ENCODE measurements around the gene PPP2R2D.
"Not testable (repeated sequence)": the region's sequence is repeated elsewhere in the genome, so short reads cannot be mapped to it uniquely, and the experiment has no call there.

PPP2R2D gene

DNA sequence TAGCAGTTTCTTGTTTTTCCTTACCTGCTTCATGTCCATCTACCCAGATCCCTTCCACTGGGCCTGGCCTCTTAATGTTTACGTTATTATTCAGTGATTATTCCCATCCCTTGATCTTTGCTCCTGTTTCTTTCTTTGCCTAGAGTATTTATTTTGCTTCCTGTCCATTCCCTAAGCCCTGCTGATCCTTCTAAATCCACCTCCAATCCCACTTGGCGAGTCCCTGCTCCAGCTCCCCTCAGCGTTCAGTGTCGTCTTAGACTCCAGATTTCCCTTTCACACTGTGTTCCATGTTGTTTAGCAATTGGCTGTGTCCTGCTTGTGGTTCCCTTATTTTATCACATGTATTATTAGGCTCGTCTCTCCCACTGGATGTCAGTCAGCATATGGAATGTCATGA lies 7.3 kb downstream of the PPP2R2D start:
- no peak for DNase-seq (ENCODE audit: low read depth)

DNA sequence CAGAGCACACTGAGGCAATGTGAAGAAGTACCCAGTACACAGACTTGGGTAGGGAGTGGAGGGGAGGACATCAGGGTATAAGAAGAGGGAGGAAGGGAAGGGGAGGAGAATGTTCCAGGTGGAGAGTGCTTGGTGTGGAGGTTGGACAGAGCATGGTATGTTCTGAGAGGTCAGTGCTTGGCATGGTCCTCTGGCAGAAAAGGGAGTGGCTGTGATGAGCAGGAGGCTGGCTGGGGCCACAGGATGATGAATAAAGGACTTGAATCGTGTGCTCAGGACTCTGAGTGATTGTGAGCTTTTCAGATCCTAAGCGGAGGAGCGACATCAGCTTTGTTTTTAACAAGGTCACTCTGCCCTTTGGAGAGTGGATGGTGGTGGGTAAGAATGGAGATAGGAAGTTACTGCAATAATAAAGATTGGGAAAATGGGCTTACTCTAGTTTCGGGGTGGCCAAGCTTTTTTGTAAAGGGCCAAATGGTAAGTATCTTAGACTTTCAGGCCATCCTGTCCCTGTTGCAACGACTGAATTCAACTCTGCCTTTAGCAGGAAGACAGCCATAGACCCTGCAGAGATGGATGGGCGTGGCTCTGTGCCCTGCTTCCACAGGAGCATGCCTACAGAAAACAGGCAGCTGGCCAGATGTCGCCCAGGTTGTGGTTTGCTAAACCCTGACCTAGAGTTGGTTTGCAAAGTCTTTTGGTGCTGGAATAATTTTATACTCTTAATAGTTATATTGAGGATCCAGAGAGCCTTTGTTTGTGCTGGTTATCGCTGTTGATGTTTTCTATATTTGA lies 8.4 kb downstream of the PPP2R2D start:
- DNase-seq (ENCODE audit: low read depth), result no peak

DNA sequence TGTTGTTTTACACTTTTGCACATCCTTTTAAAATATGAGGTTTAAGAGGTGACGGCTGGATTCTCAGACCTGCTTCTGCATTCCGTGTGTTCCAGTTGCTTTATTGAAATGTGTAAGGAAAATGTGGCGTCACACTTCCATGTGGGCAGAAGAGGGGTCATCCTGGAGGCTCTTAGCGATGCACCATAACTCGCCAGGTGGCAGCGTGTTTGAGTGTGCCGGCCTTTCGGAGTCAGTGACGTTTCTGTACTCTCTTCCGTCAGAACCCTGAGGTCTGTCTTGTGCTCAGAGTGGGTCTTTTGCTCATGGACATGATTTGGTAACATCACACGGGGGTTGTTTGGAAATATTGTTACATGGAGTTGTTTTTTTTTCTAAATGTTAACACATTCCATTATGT lies 9.1 kb downstream of the PPP2R2D start:
- no peak for DNase-seq (ENCODE audit: low read depth)

DNA sequence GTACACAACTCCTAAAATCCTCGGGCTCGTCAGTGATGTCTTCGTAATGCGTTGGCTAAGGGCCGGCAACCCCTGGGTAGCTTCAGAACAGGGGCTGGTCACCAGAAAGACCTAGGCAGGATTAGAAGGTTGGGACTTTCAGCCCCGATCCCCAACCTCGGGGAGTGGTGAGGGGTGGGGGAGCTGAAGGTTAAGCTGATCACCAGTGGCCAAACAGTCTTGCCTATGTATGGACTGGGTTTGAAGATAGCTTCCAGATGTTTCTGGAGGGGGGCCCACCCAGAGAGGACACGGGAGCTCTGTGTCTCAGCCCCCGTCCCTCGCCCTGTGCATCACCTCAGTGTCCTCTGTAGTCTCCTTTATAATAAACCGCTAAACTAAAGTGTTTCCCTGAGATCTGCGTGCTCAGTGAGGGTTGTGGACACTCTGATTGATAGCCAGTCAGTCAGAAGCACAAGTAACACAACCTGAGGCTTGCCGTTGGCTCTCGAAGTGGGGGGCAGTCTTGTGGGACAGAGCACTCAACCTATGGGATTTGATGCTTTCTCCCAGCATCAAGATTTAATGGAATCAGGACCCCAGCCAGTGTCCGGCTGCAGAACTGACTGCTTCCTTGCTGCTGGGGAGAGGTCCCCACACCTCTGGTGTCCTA lies 10.0 kb downstream of the PPP2R2D start:
- no peak for DNase-seq (ENCODE audit: low read depth)

DNA sequence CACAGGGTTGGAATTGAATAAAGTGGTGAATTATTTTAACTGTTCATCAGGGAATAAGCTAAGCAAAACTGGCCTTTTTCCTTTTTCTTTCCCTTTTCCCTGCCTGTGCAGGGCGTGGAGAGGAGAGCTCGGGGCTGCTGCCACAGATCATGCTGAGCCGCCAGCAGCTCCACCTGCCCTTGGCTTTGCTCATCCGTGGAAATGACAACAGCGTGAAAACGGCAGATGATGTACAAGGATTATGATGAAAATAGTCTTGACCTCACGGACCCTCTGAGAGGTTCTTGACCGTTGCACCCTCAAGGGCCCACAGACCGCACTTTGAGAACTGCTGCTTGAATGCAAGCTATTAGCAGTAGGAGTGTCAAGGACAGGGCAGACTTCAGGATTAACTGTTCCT lies 10.6 kb downstream of the PPP2R2D start:
- no peak for DNase-seq (ENCODE audit: low read depth)

DNA sequence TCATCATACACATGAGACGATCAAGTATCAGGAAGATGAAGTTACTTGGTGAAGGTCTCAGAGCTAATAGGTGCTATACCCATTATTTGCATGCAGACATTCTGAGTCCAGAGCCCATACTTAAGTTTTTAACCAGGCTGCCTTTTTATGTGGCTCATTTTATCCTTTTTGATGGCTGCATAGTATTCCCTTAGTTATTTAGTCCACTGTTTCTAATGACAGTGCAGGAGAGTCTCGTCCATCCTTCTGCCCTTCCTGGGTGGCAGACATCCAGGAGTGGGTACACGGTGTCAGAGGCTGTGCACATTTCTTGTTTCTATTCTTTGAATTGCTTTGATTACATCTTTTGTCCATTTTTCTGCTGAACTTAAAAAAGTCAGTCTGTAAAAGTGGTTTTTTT lies 11.8 kb downstream of the PPP2R2D start:
- DNase-seq (ENCODE audit: low read depth), result no peak

DNA sequence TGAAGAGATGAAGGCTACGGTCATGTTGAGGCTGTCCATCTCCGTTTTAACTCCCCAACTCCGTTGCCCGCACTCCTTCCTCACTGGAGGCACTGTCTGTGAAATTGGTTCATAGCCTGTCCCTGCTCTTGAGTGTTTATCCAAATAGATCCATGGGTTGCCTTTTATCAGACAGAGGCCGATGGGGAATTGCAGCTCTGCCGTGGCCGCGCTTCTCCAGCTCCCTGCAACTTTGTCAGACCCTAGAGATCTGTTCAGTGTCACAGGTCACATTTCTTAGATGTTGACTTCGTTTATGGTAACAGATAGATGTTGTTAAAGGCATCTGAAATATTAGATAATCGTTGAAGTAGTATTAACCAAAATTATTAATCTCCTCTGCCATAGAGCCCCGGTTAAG lies 14.7 kb downstream of the PPP2R2D start:
- no peak for DNase-seq (ENCODE audit: low read depth)

DNA sequence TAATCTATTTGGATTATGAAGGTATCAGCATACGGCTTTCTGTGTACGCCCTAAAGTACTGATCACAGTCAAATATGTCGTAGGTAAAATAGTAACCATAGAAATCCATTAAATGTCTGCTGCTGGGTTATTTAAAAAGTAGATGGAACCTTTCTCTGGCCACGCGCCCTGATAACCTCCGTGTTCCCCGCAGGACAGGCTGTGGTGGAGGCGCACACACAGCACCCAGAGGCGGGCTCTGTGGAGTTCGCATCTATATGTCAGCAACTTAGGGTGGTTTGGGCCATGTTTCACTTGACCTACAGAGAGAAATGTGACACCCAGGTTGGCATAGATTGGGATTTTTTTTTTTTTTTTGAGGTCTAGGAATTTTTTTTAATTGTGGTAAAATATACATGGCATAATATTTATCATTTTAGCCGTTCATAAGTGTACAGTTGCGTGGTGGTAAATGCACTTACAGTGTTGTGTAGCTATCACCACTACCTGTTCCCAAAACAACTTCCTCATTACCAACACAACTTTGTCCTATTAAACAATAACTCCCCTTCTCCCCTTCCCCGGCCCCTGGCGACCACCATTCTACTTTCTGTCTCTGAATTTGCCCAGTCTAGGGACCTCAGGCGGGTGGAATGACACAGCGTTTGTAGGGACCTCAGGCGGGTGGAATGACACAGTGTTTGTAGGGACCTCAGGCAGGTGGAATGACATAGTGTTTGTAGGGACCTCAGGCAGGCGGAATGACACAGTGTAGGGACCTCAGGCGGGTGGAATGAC lies 15.4 kb downstream of the PPP2R2D start:
- no peak for DNase-seq (ENCODE audit: low read depth)

DNA sequence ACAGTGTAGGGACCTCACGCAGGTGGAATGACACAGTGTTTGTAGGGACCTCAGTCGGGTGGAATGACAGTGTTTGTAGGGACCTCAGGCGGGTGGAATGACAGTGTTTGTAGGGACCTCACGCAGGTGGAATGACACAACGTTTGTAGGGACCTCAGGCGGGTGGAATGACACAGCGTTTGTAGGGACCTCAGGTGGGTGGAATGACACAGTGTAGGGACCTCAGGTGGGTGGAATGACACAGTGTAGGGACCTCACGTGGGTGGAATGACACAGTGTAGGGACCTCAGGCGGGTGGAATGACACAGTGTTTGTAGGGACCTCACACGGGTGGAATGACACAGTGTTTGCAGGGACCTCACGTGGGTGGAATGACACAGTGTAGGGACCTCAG lies 16.0 kb downstream of the PPP2R2D start:
- not testable (repeated sequence) for DNase-seq (ENCODE audit: low read depth)

DNA sequence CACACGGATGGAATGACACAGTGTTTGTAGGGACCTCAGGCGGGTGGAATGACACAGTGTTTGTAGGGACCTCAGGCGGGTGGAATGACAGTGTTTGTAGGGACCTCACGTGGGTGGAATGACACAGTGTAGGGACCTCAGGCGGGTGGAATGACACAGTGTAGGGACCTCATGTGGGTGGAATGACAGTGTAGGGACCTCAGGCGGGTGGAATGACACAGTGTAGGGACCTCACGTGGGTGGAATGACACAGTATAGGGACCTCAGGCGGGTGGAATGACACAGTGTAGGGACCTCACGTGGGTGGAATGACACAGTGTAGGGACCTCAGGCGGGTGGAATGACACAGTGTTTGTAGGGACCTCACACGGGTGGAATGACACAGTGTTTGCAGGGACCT lies 16.7 kb downstream of the PPP2R2D start:
- DNase-seq (ENCODE audit: low read depth), result not testable (repeated sequence)

DNA sequence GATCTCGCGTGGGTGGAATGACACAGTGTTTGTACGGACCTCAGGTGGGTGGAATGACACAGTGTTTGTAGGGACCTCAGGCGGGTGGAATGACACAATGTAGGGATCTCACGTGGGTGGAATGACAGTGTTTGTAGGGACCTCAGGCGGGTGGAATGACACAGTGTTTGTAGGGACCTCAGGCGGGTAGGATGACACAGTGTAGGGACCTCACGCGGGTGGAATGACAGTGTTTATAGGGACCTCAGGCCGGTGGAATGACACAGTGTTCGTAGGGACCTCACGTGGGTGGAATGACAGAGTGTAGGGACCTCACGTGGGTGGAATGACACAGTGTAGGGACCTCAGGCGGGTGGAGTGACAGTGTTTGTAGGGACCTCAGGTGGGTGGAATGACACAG lies 18.7 kb downstream of the PPP2R2D start:
- DNase-seq (ENCODE audit: low read depth), result not testable (repeated sequence)

DNA sequence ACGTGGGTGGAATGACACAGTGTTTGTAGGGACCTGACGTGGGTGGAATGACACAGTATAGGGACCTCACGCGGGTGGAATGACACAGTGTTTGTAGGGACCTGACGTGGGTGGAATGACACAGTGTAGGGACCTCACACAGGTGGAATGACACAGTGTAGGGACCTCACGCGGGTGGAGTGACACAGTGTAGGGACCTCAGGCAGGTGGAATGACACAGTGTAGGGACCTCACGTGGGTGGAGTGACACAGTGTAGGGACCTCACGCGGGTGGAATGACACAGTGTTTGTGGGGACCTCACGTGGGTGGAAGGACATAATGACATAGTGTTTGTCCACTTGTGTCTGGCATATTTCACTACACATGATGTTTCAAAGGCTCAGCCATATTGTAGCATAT lies 19.3 kb downstream of the PPP2R2D start:
- DNase-seq (ENCODE audit: low read depth), result no peak

DNA sequence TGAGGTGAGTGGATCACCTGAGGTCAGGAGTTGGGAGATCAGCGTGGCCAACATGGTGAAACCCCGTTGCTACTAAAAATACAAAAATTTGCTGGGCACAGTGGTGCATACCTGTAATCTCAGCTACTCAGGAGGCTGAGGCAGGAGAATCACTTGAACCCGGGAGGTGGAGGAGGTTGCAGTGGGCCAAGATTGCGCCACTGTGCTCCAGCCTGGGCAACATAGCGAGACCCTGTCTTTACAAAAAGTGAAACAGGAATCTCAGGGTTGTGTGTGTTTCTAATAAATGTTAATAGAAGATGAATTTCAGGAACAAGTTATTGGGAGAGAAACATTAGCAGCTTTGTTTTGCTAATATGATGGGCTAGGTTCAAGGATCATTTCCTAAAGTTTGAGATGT lies 19.9 kb downstream of the PPP2R2D start:
- no peak for DNase-seq (ENCODE audit: low read depth)

DNA sequence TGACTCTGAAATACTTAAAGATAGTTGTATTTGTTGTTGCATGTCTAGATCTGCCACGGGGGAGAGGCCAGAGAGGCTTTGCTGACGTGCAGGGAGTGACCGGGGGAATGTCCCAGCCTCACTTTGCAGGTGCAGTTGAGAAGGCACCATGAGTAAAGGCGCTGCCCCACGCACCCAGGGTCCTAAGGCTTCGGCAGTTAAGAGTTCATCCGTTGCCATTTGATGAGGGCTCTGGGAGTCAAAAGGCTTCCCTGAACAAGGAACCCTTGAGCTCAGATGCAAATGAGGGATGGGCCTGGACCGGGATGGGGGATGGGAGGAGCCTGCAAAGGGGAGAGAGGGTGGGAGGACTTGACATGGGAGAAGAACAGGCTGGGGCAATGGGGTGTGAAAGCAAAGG lies 20.4 kb downstream of the PPP2R2D start:
- DNase-seq (ENCODE audit: low read depth), result no peak

DNA sequence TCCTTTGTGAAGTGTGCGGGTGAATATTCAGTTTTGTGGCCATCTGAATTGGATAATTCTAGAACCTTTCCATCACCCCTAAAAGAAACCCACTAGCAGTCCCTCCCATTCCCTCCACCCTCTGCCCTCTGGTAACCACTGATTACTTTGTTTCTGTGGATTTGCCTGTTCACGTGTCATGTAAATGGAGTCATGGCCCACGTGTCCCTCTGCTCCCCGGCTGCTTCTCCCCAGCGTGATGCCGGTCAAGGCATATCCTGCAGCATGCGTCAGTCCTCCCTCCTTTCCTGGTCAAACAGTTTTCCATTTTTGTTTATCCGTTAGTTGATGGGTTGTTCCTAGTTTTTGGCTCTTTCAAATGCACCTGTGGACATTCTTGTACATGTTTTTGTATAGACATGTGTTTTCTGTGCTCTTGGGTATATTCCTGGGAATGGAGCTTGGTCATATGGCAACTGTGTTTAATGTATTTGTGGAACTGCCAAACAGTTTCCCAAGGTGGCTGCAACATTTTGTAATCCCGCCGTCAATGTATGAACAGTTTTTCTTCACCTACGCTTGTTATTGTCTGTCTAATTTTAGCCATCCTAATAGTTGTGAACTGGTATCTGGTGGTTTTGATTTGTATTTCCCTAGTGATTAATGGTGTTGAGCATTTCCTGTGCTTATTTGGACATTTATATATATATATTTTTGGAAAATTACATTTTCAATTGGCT lies 22.4 kb downstream of the PPP2R2D start:
- DNase-seq (ENCODE audit: low read depth), result no peak

DNA sequence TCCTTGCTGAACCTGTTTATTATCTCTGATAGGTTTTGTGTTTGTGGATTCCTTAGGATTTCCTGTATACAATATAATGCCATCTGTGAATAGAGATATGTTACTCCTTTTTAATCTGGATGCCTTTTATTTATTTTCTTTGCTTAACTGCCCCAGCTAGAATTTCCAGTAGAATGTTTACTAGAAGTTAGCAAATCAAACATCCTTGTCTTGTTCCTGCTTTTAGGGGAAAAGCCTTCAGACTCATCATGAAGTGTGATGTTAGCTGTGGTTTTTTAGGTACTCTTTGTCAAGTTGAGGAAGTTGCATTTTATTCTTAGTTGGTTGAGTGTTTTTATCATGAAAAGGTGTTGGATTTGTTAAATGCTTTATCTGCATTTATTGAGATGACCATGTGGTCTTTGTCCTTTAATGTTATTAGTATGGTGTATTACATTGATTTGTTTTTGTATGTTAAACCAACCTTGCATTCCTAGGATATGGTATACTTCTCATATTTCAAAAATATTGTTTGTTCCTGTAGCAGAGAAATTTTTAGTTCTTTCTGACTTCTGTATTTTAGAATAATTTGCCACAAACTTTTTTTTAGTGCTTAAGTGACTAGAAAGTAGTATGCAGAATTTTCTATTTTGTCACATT lies 24.3 kb downstream of the PPP2R2D start:
- no peak for DNase-seq (ENCODE audit: low read depth)

DNA sequence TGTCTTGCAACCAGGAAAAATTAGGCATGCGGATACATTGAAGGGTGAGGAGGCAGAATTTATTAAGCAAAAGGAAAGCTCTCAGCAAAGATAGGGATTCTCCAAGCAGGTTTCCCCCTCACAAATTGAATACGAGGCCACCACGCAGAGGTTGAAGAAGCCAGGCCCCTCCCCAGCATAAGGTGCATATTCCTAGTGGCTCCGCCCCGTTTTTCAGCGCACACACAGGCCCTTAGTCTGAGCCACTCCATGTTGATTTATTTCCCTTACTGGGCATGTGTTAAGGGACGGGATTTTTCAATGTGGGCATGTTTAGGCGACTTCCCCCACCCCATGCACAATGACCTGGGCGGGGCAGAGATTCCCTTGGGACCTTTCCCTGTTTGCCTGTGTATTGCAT lies 24.9 kb downstream of the PPP2R2D start:
- no peak for DNase-seq (ENCODE audit: low read depth)

DNA sequence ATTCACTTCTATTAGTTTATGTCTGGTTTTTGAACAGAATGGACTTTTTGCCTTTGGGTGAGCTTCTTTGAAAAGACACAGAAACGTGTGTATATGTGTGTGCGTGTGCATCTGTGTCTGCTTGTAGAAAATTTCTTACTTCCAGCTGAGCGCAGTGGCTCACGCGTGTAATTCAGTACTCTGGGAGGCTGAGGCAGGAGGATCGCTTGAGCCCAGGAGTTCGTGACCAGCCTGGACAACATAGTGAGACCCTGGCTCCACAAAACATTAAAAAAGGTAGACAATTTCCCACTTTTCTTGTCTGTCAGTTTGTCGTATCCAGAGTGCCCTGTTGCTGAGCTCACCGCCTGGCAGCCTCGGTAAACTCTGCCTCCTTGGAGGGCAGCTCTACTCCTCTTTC lies 25.4 kb downstream of the PPP2R2D start:
- DNase-seq (ENCODE audit: low read depth), result no peak

DNA sequence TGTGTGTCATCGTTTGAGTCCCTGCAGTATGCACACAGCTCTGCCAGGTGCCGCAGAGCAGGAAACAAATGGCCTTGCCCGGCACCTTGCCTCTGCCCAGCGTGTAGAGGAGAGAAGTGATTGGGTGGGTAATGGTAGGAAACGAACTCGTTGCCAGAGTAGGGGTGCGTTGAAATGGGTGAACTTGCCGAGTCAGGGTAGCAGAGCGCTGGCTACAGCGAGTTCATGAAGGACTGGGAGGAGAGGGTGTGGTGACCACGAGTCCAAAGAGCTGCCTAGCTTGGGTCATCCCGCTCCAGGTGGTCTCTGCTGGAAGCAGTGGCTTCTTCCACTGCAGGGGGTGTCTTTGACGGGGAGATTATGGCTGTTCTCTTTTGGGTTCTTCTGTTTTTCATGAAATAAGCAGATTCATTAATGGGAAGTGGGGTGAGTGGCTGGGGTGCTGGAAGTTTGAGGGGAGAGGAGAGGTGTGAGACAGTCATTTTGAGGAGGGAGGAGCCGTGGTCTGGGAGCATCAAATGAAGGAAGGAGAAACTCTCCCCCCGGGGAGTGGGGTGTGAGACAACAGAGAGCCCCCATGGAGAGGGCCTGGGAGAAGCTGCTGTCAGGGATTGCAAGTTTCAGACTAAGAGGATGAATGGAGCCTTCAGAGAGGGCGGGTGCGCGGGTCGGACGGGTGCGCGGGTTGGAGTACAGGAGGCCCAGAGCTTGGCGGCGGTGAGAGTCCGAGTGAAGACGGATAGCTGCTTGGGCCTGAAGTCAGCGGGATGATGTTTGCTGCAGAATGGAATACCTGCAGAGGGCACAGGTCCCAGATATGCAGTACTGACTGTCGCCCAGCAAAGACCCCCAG lies 26.2 kb downstream of the PPP2R2D start:
- no peak for DNase-seq (ENCODE audit: low read depth)

DNA sequence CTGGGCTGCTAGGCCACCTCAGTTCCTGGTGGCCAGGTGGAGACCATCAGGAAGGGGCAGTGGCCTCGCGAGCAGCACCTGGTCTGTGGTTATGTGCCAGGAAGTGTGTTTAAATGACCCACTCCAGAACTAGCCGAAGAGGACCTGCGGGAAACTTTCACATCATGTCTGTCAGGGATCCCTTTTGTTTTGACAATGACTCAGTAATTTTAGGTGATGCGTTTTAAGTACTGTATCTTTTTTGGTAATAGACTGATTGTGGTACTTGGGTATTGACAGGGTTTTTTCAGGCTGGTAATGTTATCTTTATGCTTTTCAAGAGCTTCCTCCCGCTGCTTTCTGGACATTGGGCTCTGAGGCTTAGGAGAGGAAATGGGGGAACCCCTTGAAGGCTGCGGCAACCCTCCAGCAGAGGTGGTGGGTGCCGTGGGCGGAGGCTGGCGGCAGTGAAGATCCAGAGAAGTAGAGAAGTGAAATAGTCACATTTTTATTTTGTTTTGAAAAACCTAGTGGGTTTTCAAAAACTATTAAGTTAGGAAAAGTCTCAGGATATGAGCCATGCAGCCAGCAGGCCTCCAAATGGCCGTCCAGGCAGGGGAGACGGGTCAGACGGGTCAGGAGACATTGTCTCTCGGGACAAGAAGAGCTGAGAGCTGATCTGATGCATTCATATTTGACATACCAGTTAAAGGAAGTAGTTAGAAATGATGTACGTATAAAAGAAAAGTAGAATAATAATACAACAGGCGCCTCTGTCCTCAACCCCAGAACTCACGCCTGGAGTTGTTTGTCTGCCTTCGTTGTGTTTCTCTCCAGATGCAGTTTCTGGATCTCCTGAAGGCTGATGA lies 27.7 kb downstream of the PPP2R2D start:
- no peak for DNase-seq (ENCODE audit: low read depth)

Data from activated T-helper 1 cell treated with Interleukin-2 at 50 U/mL for 16 hours (primary cell).